CD4-positive, alpha-beta T cell (primary cell): ENCODE results near the gene MAN1B1. TPM values are rescaled to one million over a fixed set of nuclear protein-coding genes. Genes with fewer than 3 reads are reported as not detected.

Experiments
- ATAC-seq: fragments of 200-7000 bp; cut with Tn5 transposase; one replicate; pipeline ENCODE4 v1.10.0; 2022; ENCODE audit warnings: mild to moderate bottlenecking; ENCODE audit not compliant: poor library complexity
- CTCF ChIA-PET: fragments of 350-600 bp; sonication (Branson Sonifier 250); formaldehyde crosslinking; loops from one replicate; lab custom pipeline; 2021; ENCODE audit warnings: antibody characterized with exemption, inconsistent platforms; lab: Charles Lee
- POLR2A ChIA-PET: fragments of 350-600 bp; sonication (Branson Sonifier 250); formaldehyde crosslinking; loops from one replicate; lab custom pipeline; 2021; ENCODE audit warnings: antibody characterized with exemption, inconsistent platforms; lab: Charles Lee
- DNase-seq, 14 experiments: peaks; one replicate each; pipeline ENCODE4 v3.0.0-alpha.2; 2013 to 2020; ENCODE audit warnings: mixed read lengths in 2 of 14
- H3K27ac ChIP-seq, 2 donors: one replicate each; pipeline versions ENCODE4 v1.5.1 to v1.7.0; 2013; ENCODE audit warnings: low read length in 2 of 2, low read depth in 1 of 2, mild to moderate bottlenecking in 1 of 2
- H3K27me3 ChIP-seq, 2 experiments: 1 replicate in 1 of 2; 2 replicates in 1 of 2; pipeline versions ENCODE4 v1.6.1 to v1.7.0; 2013; ENCODE audit warnings: low read length in 2 of 2, control low read depth in 1 of 2, mild to moderate bottlenecking in 1 of 2, moderate library complexity in 1 of 2; ENCODE audit not compliant: insufficient read depth in 2 of 2, control insufficient read depth in 1 of 2
- H3K36me3 ChIP-seq: one replicate; pipeline ENCODE4 v1.6.1; 2013; ENCODE audit warnings: low read length, control low read depth; ENCODE audit not compliant: insufficient read depth
- H3K4me1 ChIP-seq: one replicate; pipeline ENCODE4 v1.6.1; 2013; ENCODE audit warnings: low read length, control low read depth; ENCODE audit not compliant: insufficient read depth
- H3K4me3 ChIP-seq: one replicate; pipeline ENCODE4 v1.5.1; 2013; ENCODE audit warnings: mild to moderate bottlenecking, low read length, moderate library complexity
- H3K9me3 ChIP-seq, 2 experiments: 1 replicate in 1 of 2; 2 replicates in 1 of 2; pipeline versions ENCODE4 v1.6.1 to v1.7.0; 2013; ENCODE audit warnings: low read length in 2 of 2, mild to moderate bottlenecking in 2 of 2, control low read depth in 1 of 2, moderate library complexity in 1 of 2; ENCODE audit not compliant: control insufficient read depth in 1 of 2, insufficient read depth in 1 of 2
- H3K27ac Mint-ChIP-seq: one replicate; pipeline ENCODE4 v1.8.0; 2020; ENCODE audit warnings: mixed read lengths
- H3K27me3 Mint-ChIP-seq: one replicate; pipeline ENCODE4 v1.8.0; 2021; ENCODE audit warnings: mixed read lengths
- H3K36me3 Mint-ChIP-seq: one replicate; pipeline ENCODE4 v1.8.0; 2021; ENCODE audit warnings: low read depth, mixed read lengths
- H3K4me1 Mint-ChIP-seq: one replicate; pipeline ENCODE4 v1.8.0; 2021; ENCODE audit warnings: low read depth, mixed read lengths
- H3K4me3 Mint-ChIP-seq: one replicate; pipeline ENCODE4 v1.8.0; 2020; ENCODE audit warnings: mild to moderate bottlenecking, mixed read lengths
- H3K9me3 Mint-ChIP-seq: one replicate; pipeline ENCODE4 v1.8.0; 2020; ENCODE audit warnings: mixed read lengths
- CTCF ChIP-seq: fragments of 200-600 bp; IDR thresholded peaks from one replicate; pipeline ENCODE4 v1.8.0; 2022; ENCODE audit warnings: antibody characterized with exemption, mild to moderate bottlenecking
- intact Hi-C, 2 experiments: fragments of 100-400 bp; cut with DNase I in 1 of 2; cut with micrococcal nuclease in 1 of 2; formaldehyde crosslinking; loops; one replicate each; pipeline versions ENCODE4 v1.15.1 to v1.9.0; 2023 to 2025; cut with DNase I, micrococcal nuclease
- polyA plus RNA-seq, 2 donors: library from polyadenylated mRNA; unstranded; fragments of 120-200 nt; gene quantifications; one replicate each; pipeline ENCODE4 v1.2.1, GENCODE V29; 2013
- total RNA-seq, 174 experiments: library from RNA in 2 of 174; stranded (reverse) in 2 of 174; gene quantifications; one replicate each; pipeline ENCODE4 v1.2.3 and lab custom pipeline; 2021 to 2026

The MAN1B1 gene
- total RNA-seq (10 to 100 TPM; 60.9 to 66.9 TPM), total RNA-seq (lab: John Stamatoyannopoulos, UW) (17.8 to 142 (median 87.8) reads per million in 172 experiments)
- polyA plus RNA-seq (2013, experiment 1 of 2), result 38.0 TPM
- polyA plus RNA-seq (2013, experiment 2 of 2), result 44.2 TPM

DNA sequence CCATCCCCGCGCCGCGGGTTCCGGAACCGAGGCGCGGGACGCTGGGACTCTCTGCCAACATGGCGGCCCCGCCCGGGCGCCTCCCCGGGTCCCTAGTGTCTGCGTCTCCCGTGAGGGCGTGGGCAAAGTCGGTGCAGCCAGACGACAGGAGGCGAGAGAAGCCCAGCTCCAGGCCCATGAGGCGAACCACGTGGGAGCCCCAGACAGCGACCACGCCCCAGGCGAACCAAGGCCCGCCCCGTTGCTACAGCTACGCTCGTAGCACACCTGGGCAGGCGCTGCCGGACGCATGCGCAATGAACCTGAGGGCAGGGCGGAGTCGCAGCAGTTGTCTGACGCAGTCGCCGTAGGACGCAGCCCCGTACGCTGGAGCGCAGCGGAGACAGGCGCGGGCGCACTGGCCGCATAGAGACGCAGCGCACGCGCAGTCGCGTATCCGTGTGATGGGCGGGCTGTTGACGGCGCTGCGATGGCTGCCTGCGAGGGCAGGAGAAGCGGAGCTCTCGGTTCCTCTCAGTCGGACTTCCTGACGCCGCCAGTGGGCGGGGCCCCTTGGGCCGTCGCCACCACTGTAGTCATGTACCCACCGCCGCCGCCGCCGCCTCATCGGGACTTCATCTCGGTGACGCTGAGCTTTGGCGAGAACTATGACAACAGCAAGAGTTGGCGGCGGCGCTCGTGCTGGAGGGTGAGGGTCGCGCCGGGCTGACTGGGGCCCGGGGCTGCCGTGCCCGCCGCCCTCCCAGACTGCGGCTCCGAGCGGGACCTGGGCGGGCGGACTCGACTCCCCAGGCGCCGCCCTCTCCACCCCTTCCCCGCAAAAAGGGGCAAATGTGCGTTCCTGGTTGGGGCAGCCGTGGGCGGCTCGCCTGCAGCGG, at the start of gene MAN1B1:
Gene MAN1B1 (plus strand): TSS at position 455 of the 878 bp plus-strand sequence. CDS start 15 bp downstream, at position 470.
- Histone ChIP-seq H3K27me3 (no peaks in the 10 kb centered on the region), H3K4me3 (peak within 1 kb of the TSS; percentile 71), H3K36me3 (peaks cover 20% of the 10 kb centered on the region), H3K4me1 (peaks cover 22% of the 10 kb centered on the region), H3K27ac (peak within 1 kb of the TSS; percentile 79 to 90), H3K9me3 (no peaks in the 10 kb centered on the region)
- Mint-ChIP-seq H3K27ac (peak within 1 kb of the TSS; percentile 89), H3K4me3 (peak within 1 kb of the TSS; percentile 93), H3K9me3 (no peaks in the 10 kb centered on the region), H3K27me3 (no peaks in the 10 kb centered on the region), H3K4me1 (peaks cover 32% of the 10 kb centered on the region), H3K36me3 (peaks cover 46% of the 10 kb centered on the region)
- no peak for TF ChIP-seq CTCF
- CTCF ChIA-PET, result interaction anchor here (0.6 to 2.0 kb wide), 16 partner anchors 9 to 359 kb away, joined by 3 to 20 read pairs (median 4); partner anchors contain the start of genes AJM1, C8G, FBXW5 and NRARP
- intact Hi-C loops, result loop anchor here (1.0 to 5.0 kb wide), 4 partner anchors 16 to 604 kb away; partner anchors contain the start of genes DPP7 (in 1 of the 2), SAPCD2 (in 1 of the 2) and SEC16A (in 1 of the 2)
- ATAC-seq, result peak; percentile 79
- DNase-seq, result peak; percentile 98 to 100 (median 100)
- POLR2A ChIA-PET, result interaction anchor here (0.7 to 4.2 kb wide), 32 partner anchors 9 to 386 kb away, joined by 3 to 89 read pairs (median 6); partner anchors contain the start of genes ANAPC2, EXD3, FUT7 and NELFB

DNA sequence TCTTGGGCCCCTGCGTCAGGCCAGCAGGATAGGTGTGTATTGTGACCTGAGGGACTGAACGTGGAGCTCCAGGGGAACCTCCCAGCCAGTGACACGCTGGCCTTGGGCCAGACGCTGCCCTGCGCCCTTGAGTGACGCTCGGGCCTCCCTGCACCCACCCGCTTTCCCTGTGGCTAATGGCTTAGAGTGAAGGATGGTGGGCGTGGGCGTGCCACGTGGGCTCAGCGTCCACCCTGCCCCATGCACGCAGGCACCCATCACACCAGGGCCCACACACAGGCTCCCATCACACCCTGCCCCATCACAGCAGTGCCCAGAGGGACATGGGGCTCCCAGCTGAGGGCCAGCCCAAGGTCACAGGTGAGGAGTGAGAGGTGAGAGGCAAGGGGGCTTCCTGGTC, 49.8 kb upstream of the MAN1B1 start:
- ChIA-PET CTCF (no interaction called here), POLR2A (no interaction called here)
- ATAC-seq (no peak), DNase-seq (no peak)
- Histone ChIP-seq H3K27me3 (peaks cover 0 to 2% of the 10 kb centered on the region in 2 experiments), H3K9me3 (peaks cover 0 to 4% of the 10 kb centered on the region in 2 experiments), H3K4me1 (peaks cover 31% of the 10 kb centered on the region), H3K27ac (no peak overlapping the region), H3K36me3 (no peaks in the 10 kb centered on the region), H3K4me3 (no peak overlapping the region)
- H3K4me3 Mint-ChIP-seq, result no peak overlapping the region
- intact Hi-C loops, result no loop called here
- H3K9me3 Mint-ChIP-seq, result no peaks in the 10 kb centered on the region
- H3K27me3 Mint-ChIP-seq, result no peaks in the 10 kb centered on the region
- no peak for TF ChIP-seq CTCF
- peaks cover 27% of the 10 kb centered on the region for H3K4me1 Mint-ChIP-seq
- no peaks in the 10 kb centered on the region for H3K36me3 Mint-ChIP-seq
- no peak overlapping the region for H3K27ac Mint-ChIP-seq

DNA sequence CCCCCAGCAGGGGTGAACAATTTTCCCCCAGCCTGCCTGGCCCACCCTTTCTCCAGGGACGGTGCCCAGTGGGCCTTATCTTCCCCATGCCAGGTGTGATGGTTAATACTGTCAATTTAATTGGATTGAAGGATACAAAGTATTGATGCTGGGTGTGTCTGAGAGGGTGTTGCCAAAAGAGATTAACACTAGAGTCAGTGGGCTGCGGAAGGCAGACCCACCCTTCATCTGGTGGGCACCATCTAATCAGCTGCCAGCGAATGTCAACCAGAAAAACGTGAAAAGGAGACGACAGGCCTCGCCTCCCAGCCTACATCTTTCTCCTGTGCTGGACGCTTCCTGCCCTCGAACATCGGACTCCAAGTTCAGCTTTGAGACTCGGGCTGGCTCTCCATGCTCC, 49.3 kb upstream of the MAN1B1 start:
- Mint-ChIP-seq H3K27ac (no peak overlapping the region), H3K9me3 (no peaks in the 10 kb centered on the region), H3K36me3 (no peaks in the 10 kb centered on the region), H3K4me1 (peaks cover 23% of the 10 kb centered on the region), H3K27me3 (no peaks in the 10 kb centered on the region), H3K4me3 (no peak overlapping the region)
- intact Hi-C loops, result no loop called here
- Histone ChIP-seq H3K27me3 (peaks cover 0 to 2% of the 10 kb centered on the region in 2 experiments), H3K36me3 (no peaks in the 10 kb centered on the region), H3K9me3 (peaks cover 0 to 4% of the 10 kb centered on the region in 2 experiments), H3K27ac (no peak overlapping the region), H3K4me1 (peaks cover 26% of the 10 kb centered on the region), H3K4me3 (no peak overlapping the region)
- ChIA-PET POLR2A (no interaction called here), CTCF (no interaction called here)
- no peak for DNase-seq
- TF ChIP-seq CTCF, result no peak
- no peak for ATAC-seq
